B cell (primary cell): Measurements from ENCODE around the gene CREB3. TPM values are rescaled to one million over a fixed set of nuclear protein-coding genes. Genes with fewer than 3 reads are reported as not detected.

ENCODE experiments used
- ATAC-seq: fragments of 200-7000 bp; cut with Tn5 transposase; one replicate; pipeline ENCODE4 v1.10.0; 2021; ENCODE audit warnings: low read depth, mild to moderate bottlenecking, moderate number of reproducible peaks, moderate library complexity
- CTCF ChIA-PET: fragments of 350-600 bp; sonication (Branson Sonifier 250); formaldehyde crosslinking; loops from one replicate; lab custom pipeline; 2021; ENCODE audit warnings: antibody characterized with exemption, inconsistent platforms; lab: Charles Lee
- POLR2A ChIA-PET: fragments of 350-600 bp; sonication (Branson Sonifier 250); formaldehyde crosslinking; loops from one replicate; lab custom pipeline; 2021; ENCODE audit warnings: antibody characterized with exemption; lab: Charles Lee
- DNase-seq: peaks from one replicate; pipeline ENCODE4 v3.0.0; 2013
- H2AFZ ChIP-seq: 2 replicates; pipeline ENCODE4 v1.6.1; 2012; ENCODE audit warnings: mild to moderate bottlenecking, low read depth, low read length; ENCODE audit not compliant: insufficient read depth, poor library complexity, severe bottlenecking
- H3K27ac ChIP-seq, 2 donors: 1 replicate in 1 of 2; 2 replicates in 1 of 2; pipeline ENCODE4 v1.5.1; 2012 to 2013; ENCODE audit warnings: low read length in 2 of 2, mild to moderate bottlenecking in 2 of 2, moderate library complexity in 1 of 2
- H3K27me3 ChIP-seq, 4 experiments: fragments of 200-600 bp in 1 of 4; sonication (generic) in 1 of 4; replicated peaks in 1 of 4; 1 replicate in 2 of 4; 2 replicates in 2 of 4; pipeline versions ENCODE4 v1.6.1 to v1.7.0; 2013 to 2016; ENCODE audit warnings: low read length in 3 of 4, mild to moderate bottlenecking in 2 of 4, mixed read lengths in 1 of 4, moderate library complexity in 1 of 4; ENCODE audit not compliant: insufficient read depth in 4 of 4, control insufficient read depth in 3 of 4; ENCODE audit errors: control extremely low read depth in 1 of 4
- H3K36me3 ChIP-seq, 2 experiments: replicated peaks in 1 of 2; 1 replicate in 1 of 2; 2 replicates in 1 of 2; pipeline versions ENCODE4 v1.6.1 to v1.7.1; 2013; ENCODE audit warnings: low read length in 1 of 2; ENCODE audit not compliant: insufficient read depth in 2 of 2, control insufficient read depth in 1 of 2; ENCODE audit errors: control extremely low read depth in 1 of 2, extremely low read depth in 1 of 2
- H3K4me1 ChIP-seq, 2 donors: fragments of 200-600 bp in 1 of 2; sonication (generic) in 1 of 2; 1 replicate in 1 of 2; 2 replicates in 1 of 2; pipeline versions ENCODE4 v1.5.1 to v1.6.1; 2013 to 2017; ENCODE audit warnings: low read length in 2 of 2; ENCODE audit not compliant: control insufficient read depth in 2 of 2, insufficient read depth in 2 of 2
- H3K4me2 ChIP-seq: replicated peaks from 2 replicates; pipeline ENCODE3; 2012; ENCODE audit warnings: mild to moderate bottlenecking, low read depth, low read length; ENCODE audit not compliant: poor library complexity, severe bottlenecking
- H3K4me3 ChIP-seq, 5 experiments: fragments of 200-600 bp in 1 of 5; sonication (generic) in 1 of 5; 1 replicate in 3 of 5; 2 replicates in 2 of 5; pipeline versions ENCODE4 v1.5.1 to v1.7.0; 2011 to 2016; ENCODE audit warnings: low read length in 4 of 5, mild to moderate bottlenecking in 4 of 5, low read depth in 2 of 5, control low read depth in 1 of 5, moderate library complexity in 1 of 5; ENCODE audit not compliant: insufficient read depth in 1 of 5; ENCODE audit errors: control extremely low read depth in 1 of 5, extremely low read depth in 1 of 5
- H3K79me2 ChIP-seq: fragments of 200-600 bp; sonication (generic); one replicate; pipeline ENCODE4 v1.6.0; 2016; ENCODE audit warnings: low read length; ENCODE audit not compliant: control insufficient read depth, insufficient read depth
- H3K9ac ChIP-seq: fragments of 200-600 bp; sonication (generic); 2 replicates; pipeline ENCODE4 v1.6.1; 2017; ENCODE audit warnings: mild to moderate bottlenecking, low read length, moderate library complexity
- H3K9me3 ChIP-seq, 3 donors: one replicate each; pipeline versions ENCODE4 v1.6.1 to v1.7.1; 2013; ENCODE audit warnings: low read length in 2 of 3; ENCODE audit not compliant: control insufficient read depth in 2 of 3, insufficient read depth in 1 of 3; ENCODE audit errors: control extremely low read depth in 1 of 3
- H4K20me1 ChIP-seq: 2 replicates; pipeline ENCODE4 v1.6.0; 2012; ENCODE audit warnings: mild to moderate bottlenecking, low read length; ENCODE audit not compliant: insufficient read depth, control insufficient read depth, poor library complexity, severe bottlenecking
- H3K27ac Mint-ChIP-seq: one replicate; pipeline ENCODE4 v1.8.0; 2021; ENCODE audit warnings: mixed read lengths
- H3K27me3 Mint-ChIP-seq: one replicate; pipeline ENCODE4 v1.8.0; 2021; ENCODE audit warnings: mixed read lengths
- H3K4me1 Mint-ChIP-seq: one replicate; pipeline ENCODE4 v1.8.0; 2021; ENCODE audit warnings: mixed read lengths
- H3K4me3 Mint-ChIP-seq: one replicate; pipeline ENCODE4 v1.8.0; 2021; ENCODE audit warnings: mixed read lengths
- H3K9me3 Mint-ChIP-seq: one replicate; pipeline ENCODE4 v1.8.0; 2022; ENCODE audit warnings: mixed read lengths; ENCODE audit not compliant: insufficient read depth
- CTCF ChIP-seq: fragments of 200-600 bp; IDR thresholded peaks from one replicate; pipeline ENCODE4 v1.8.0; 2022; ENCODE audit warnings: antibody characterized with exemption, mild to moderate bottlenecking
- EZH2 ChIP-seq: IDR thresholded peaks from 2 replicates; pipeline ENCODE4 v1.6.1; 2012; ENCODE audit warnings: borderline replicate concordance, low read depth, mild to moderate bottlenecking, moderate library complexity, low read length; ENCODE audit not compliant: insufficient read depth, poor library complexity, severe bottlenecking
- WGBS: methylation state at CpG from one replicate; pipeline ENCODE4 v1.1.5; 2013; ENCODE audit warnings: missing lambda C conversion rate; ENCODE audit not compliant: insufficient coverage; 5-methylcytosine and 5-hydroxymethylcytosine counted together
- intact Hi-C: fragments of 100-400 bp; cut with micrococcal nuclease; formaldehyde crosslinking; loops from one replicate; pipeline ENCODE4 v1.10.0; 2022
- polyA plus RNA-seq: library from polyadenylated mRNA; depleted of rRNA; stranded (reverse); fragments of >200 nt; gene quantifications from 2 replicates; pipeline ENCODE4 v1.2.3, GENCODE V29; 2012
- total RNA-seq, 2 donors: library from RNA; stranded (reverse); fragments of 120-200 nt in 1 of 2; gene quantifications; 1 replicate in 1 of 2; 2 replicates in 1 of 2; pipeline versions ENCODE4 v1.2.3 to v1.2.4, GENCODE V29; 2013 to 2022

CREB3 gene
- total and polyA plus RNA-seq, 2 donors (not counting 1 experiment from before 2014, with no cell fraction given), result 12.3 to 20.7 TPM

DNA sequence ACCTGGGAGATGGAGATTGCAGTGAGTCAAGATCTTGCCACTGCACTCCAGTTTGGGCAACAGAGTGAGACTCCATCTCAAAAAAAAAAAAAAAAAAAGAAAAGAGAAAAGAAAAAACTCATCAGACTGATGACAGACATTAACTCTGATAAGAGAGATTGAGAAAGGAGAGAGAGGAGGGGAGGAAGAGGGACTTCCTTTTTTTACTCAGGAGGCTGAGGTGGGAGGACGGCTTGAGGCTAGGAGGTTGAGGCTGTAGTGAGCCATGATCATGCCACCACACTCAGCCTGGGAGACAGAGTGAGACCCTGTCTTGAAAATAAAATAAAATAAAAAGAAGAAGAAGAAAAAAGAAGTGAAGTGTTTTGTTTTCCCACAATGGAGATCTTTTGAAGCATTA lies 31.3 kb downstream of the CREB3 start:
- no CpG with 5 or more reads among the region's 1 CpG for WGBS
- no peak for ATAC-seq

DNA sequence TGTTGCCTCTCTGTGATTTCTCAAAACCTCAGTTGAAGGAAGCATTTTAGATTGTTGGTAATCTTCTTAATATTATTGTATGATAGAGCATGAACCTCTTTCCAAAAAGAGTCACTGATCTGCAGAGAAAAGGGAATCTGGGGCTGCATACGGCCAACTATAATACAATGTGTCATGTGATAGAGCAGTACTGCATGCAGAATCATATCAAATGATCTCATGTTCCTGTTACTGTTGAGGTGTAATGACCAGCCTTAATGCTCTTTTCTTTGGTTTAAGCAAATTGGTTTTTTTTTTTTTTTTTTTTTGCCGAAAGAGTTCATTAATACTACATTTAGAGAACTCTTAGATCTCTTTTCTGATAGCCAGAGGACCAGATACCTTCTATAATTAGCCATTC lies 34.5 kb downstream of the CREB3 start:
- Histone ChIP-seq H3K4me2 (no peak overlapping the region), H3K79me2 (peaks cover 85% of the 10 kb centered on the region), H3K4me1 (no peaks in the 10 kb centered on the region), H3K36me3 (peaks cover 2 to 12% of the 10 kb centered on the region in 2 experiments), H3K27ac (no peak overlapping the region), H3K9me3 (peaks cover 0 to 2% (median 0%) of the 10 kb centered on the region in 3 donors), H3K27me3 (no peaks in the 10 kb centered on the region), H4K20me1 (peaks cover 61% of the 10 kb centered on the region), H3K4me3 (no peak overlapping the region), H3K9ac (no peak overlapping the region), H2AFZ (no peak overlapping the region)
- peaks cover 15% of the 10 kb centered on the region for H3K4me1 Mint-ChIP-seq
- ChIA-PET CTCF (interaction anchor here (1.0 kb wide), 1 partner anchor 9 kb away, joined by 3 read pairs; no protein-coding TSS in a partner anchor), POLR2A (interaction anchor here (0.7 kb wide), 2 partner anchors 8 to 23 kb away, joined by 7 to 11 read pairs; no protein-coding TSS in a partner anchor)
- no peak for ATAC-seq
- no peak overlapping the region for H3K27ac Mint-ChIP-seq
- no peak for DNase-seq
- TF ChIP-seq CTCF (no peak), EZH2 (no peak)
- no CpG with 5 or more reads among the region's 2 CpGs for WGBS
- intact Hi-C loops, result no loop called here
- no peak overlapping the region for H3K4me3 Mint-ChIP-seq
- H3K27me3 Mint-ChIP-seq, result no peaks in the 10 kb centered on the region
- H3K9me3 Mint-ChIP-seq, result no peaks in the 10 kb centered on the region

More for the DNA sequence above, 31.3 kb downstream of the CREB3 start:
- Histone ChIP-seq H3K9me3 (peaks cover 0 to 2% (median 0%) of the 10 kb centered on the region in 3 donors), H3K4me3 (no peak overlapping the region), H3K4me2 (no peak overlapping the region), H3K27ac (no peak overlapping the region), H3K79me2 (peaks cover 88% of the 10 kb centered on the region), H3K36me3 (peaks cover under 1 to 10% of the 10 kb centered on the region in 2 experiments), H2AFZ (no peak overlapping the region), H4K20me1 (peaks cover 35% of the 10 kb centered on the region), H3K4me1 (peaks cover 5 to 7% of the 10 kb centered on the region in 2 donors), H3K9ac (no peak overlapping the region), H3K27me3 (no peaks in the 10 kb centered on the region)
- ChIA-PET CTCF (interaction anchor here (1.8 kb wide), 1 partner anchor 26 kb away, joined by 6 read pairs; no protein-coding TSS in a partner anchor), POLR2A (no interaction called here)
- no peak for TF ChIP-seq CTCF
- TF ChIP-seq EZH2, result no peak
- DNase-seq, result no peak
- intact Hi-C loops, result no loop called here
- Mint-ChIP-seq H3K4me3 (no peak overlapping the region), H3K27ac (no peak overlapping the region), H3K9me3 (no peaks in the 10 kb centered on the region), H3K27me3 (no peaks in the 10 kb centered on the region), H3K4me1 (peaks cover 40% of the 10 kb centered on the region)
